HT1080 (cell line): ENCODE results near the gene PRSS53. TPM values are rescaled to one million over a fixed set of nuclear protein-coding genes. Genes with fewer than 3 reads are reported as not detected.

Source experiments
- DNase-seq: peaks from one replicate; pipeline ENCODE4 v3.0.0-alpha.2; 2015; ENCODE audit warnings: low read depth
- total RNA-seq: library from RNA; depleted of rRNA; stranded (reverse); fragments of >200 nt; shearing (Covaris generic); gene quantifications from 2 replicates; pipeline ENCODE4 v1.2.3, GENCODE V29; 2014

The PRSS53 gene
- total RNA-seq, 1 experiment from 2014 or later = 0.72 TPM

DNA sequence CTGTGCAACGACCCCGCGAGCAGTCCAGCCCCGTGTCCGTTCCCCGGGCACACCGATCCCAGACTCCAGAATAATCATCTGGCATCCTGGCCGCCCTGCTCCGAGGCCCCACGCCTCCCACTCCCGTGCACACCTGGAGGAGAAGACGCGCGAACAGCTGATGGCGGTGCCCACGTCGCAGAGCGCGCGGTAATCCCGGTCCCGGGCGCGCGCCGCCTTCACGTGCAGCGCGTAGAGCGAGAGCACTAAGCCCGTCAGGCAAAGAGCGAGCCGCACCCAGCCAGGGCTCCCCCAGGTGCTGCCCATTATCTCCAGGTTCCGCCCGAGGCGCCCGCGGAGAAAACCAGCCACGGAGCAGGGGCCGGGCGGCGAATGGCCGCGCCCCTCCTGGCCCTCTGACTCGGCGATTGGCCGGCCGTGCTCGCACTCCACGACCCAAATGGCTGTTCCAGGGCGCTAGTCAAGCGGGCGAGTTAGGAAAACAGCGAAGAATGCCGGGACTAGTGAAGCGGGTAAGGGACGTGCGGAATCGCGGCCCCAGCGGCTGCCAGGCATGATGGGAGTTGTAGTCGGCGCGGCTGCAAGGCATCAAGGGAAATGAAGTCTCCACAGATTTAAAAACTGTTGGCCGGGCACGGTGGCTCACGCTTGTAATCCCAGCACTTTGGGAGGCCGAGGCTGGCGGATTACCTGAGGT is 5.8 kb upstream of the PRSS53 start, which contains the start of gene VKORC1:
VKORC1 (minus strand) TSS at position 374 of the 697 bp plus-strand sequence; CDS start at position 306, 68 bp downstream.
- DNase-seq = peak; percentile 98

DNA sequence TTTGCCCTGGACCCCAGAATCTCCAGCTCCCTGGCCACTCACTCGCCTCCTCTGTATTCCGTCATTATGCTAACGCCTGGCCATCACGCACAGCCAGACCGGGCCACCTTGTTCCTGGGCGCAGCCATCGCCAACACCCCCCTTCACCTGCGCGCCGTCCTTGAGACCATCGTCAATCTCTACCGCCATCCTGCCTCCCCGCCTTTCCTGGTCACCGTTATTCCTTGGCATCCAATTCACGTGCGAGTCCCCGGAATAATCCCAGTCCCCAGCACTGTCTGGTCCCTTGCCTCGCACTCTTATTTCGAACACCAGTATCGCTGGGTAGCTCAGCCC is 5.3 kb upstream of the PRSS53 start:
- DNase-seq = no peak

DNA sequence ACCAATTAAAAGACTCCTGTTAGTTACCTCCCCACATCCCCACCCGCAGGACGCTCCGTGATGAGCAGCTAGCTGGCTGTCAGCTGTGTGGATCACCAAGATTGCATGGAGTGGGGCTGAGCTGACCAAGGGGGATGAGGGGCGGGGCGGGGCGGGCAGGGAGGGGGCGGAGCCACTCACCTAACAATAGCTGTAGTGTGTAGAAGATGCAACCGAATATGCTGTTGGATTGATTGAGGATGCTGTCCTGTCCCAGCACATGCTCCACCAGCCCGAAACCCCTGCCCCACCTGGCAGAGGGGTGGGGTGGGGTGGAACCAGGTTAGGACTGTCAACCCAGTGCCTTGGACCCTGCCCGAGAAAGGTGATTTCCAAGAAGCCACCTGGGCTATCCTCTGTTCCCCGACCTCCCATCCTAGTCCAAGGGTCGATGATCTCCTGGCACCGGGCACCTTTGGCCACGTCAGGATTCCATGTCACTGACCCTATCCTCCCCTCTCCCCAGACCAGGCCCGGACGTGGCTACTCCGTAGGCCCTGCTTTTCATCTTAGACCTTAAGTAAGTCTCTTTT is 4.5 kb upstream of the PRSS53 start:
- DNase-seq = no peak

DNA sequence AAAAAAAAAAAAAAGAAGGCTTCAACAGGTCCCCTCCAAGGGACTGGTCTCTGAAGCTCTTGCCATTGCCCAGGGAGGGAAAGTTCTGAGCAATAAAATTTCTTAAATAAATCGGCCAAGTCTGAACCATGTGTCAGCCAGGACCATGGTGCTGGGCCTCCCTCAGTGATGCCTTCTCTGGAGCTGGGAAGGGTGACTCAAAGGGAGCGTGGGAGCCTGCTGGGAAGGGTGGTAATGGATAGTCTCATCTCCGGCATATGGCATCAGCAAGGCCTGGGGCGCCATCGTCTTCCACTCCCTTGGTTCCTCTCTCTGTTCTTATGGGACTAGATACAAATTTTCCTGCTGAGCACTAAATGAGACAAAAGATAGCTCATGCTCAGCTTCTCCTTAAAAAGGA is 3.6 kb upstream of the PRSS53 start:
- DNase-seq = no peak

DNA sequence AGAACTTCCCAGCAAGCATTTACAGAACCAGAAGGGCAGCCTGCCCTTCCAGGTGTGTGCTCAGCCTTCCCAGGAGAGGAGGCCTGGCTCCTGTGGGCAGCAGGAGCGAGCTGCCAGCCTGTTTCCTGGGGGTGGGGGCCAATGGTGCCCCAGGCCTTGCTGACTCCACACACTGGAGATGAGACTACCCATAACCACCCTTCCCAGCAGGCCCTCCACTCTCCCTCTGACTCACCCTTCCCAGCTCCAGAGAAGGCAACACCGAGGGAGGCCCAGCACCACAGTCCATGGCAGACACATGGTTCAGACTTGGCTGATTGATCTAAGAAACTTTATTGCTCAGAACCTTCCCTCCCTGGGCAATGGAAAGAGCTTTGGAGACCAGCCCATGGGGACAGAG is 1.8 kb upstream of the PRSS53 start:
- peak; percentile 65 for DNase-seq

DNA sequence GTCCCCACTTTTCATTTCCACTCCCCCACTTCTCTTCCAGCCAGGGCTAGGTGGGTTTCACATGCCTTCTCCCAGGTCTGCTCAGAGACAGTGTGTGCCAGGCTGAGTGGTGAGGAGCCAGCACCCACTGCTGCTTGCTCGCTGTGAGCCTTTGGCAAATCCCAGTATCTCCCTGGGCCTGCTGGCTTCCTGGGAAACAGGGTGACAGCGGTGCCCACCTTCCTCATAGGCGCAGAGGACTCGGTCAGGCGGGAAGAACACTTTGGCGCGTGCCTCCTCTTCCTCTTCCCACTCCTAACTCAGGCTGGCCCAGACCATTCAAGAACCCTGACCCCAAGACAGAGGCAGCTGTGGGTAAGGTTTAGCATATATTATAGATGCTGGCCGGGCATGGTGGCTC is 456 bp upstream of the PRSS53 start:
- DNase-seq = no peak

DNA sequence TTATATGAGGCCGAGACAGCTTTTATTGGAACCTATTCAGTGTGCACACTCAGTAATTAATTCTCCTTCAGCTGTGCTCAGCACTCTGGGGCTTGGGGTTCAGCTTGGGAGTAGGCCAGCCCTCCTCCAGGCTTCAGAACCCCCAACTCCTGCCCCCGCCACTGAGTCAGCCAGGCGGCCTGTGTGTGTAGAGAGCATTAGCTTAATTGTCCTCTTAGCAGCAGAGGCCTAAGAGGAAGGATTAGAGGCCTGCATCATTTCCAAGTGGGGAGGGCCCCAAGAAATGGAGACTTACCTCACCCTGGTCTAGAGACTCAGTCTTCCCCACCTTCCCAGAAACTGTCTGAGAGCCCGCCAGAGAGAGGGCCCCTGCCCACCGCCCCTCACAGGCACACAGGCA is 772 bp downstream of the PRSS53 start:
- DNase-seq = no peak

DNA sequence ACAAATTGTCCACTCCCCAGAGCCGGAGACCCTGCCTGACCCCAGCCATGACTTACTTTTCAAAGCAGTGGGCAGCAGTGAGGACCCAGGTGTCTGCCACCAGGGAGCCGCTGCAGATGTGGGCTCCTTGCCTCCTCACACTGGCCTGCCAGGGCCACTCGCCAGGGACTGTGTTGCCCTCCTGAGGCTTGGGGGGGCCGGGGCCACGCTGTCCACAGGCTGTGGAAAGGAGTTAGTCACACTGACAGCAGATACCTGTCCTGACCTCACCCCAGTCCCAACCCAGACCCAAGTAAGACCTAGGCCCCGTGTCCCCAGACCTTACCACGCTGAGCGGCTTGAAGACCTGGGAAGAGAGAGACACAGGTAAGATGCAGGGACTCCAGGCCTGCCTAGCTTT is 1.3 kb downstream of the PRSS53 start:
- DNase-seq = no peak

DNA sequence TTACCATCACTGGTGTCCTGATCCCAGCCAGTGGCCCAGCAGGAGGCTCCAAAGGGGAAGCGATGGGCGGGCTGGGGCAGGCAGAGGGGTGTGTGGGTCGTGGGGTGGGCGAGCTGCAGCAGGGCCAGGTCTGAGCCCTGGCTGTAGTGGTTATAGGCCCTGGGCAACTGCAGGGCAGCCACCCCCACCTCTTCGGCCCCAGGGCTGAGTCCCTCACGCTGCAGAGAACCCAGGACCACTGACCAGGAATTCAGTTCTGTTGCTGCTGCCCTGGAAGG is 2.2 kb downstream of the PRSS53 start:
- no peak for DNase-seq

DNA sequence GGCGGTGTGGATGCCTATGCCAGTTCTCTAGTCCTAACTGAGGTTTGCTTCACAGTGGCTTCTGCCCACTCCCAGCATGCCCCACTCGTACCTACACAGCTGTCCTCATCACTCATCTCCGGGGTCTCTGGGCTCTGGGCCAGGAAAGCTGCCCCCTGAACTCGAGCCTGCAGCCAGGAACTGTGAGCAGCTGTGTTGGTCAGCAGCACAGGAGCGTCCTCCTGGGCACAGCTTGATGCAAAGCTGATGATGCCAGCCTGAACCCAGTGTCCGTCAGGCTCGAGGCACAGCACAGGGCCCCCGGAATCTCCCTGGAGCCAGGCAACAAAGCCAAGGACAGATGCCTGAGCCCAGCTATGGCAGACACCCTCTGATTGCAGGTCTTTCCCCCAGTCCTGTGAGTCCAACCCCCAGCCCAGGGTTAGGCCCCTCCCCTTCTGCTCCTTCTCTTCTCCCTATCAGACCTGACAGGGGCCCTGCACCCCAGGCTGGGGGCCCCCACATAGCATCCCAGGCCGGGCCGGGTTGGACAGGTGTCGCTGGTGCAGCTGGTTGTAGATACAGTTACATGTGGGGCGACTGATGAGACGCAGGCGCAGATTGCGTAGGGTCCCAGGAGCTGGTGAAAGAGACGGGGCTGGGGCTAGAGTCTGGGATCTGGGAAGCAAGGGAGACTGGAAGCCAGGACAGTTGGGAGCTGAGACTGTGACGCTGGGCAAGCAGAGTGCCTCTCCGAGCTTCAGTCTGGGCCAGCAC is 2.7 kb downstream of the PRSS53 start:
- DNase-seq = no peak

DNA sequence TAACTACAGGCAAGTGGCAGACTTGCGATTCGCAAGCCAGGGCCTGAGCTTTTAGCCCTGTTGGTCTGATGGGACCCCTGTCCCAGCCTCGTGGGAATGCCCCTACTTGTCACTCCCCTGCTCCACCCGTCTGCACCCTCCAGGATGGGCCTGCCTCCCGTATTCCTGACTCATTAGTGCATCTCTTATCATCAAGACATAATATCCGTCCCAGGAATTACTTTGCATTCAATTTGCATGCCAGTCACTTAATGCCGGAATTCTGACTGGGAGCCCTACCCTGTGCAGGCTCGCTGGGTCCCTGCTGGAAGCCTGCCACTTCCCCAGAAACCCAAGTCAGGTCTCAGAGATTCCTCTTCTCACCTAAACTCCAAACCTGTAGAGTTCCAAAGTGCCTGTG is 3.3 kb downstream of the PRSS53 start:
- no peak for DNase-seq

DNA sequence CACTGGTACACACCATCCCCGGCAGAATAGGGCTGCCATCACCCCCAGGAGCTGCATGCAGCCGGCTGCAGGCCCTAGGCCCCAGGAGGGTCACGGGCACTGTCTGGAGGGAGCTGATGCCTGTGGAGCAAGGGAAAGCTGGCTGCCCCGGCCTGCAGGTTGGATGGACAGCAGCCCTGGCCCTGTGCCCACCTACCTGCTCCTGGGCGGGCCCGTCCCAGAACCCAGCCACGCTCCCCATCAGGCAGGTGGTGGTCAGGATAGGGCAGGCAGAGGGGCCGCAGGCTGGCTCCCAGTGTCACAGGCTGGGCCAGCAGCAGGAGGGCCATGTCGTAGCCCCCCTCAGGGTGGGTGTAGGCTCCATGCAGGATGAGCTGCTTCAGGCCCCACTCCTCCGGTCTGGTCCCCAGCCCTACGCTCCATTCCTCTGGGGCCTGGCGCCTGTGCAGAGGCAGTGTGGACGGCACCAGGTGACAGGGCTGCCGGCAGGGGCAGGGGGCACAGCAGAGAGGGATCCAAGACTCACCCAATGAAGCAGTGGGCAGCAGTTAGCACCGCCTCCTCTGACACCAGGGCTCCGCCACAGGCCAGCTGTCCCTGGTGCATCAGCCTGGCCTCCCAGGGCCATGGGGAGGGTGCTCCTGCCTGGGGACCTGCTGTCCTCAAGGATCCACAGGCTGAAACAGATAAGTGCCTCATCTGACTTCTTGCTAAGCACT is 4.0 kb downstream of the PRSS53 start:
- DNase-seq = no peak

DNA sequence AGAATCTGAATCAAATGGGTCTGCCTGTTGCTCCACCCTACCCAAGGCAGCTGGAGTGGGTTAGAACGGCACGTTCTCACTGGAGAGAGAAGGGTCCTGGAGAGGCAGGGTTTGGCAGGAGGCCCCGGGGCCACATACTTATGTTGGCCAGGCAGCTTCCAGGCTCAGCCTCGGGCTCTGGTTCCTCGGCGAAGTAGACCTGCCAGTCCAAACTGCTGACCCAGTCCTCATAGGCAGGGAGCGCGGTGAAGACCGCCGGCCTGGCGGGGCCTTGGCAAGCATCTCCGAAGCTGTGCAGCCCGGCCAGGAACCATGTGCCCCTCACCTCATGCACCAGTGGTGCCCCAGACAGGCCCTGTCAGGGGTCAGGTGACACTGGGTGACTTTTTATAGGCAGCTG is 4.8 kb downstream of the PRSS53 start:
- no peak for DNase-seq

DNA sequence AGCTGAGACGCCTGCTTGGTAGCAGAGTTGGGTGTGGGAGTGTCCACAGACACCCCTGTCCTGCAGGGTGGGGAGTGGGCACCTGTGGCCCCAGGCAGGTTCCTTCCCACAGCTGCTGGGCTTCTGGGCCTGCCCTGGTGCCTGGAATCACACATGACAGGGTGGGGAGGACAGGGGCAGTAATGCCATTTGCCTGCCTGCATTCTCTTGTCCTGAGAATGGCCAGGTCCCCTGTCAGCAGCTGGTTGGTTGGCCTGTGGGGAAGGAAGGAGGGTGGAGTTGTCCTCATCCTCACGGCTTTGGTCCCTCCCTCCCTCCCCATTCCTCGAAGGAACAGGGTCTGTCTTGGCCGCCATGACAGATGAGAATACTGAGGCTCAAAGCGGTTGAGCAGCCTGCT is 5.2 kb downstream of the PRSS53 start:
- no peak for DNase-seq

DNA sequence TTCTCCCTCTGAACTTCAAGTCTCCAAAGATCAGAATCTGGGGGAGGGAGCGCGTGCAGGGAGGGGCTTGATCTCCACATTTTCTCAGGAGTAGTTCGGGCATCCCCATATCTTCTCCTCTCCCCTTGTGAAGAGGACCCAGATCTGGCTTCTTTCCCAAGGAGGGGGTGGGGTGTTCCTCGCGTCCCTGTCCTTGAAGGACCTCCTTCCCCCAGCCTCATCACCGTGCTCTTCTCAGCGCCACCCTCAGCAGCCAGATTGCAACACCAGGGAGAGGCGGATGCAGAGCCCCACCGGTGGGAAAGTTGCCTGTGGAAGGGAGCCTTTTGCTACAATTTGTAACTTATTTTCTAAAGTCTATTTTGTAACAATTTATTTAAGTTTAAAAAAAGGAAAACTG is 5.7 kb downstream of the PRSS53 start:
- no peak for DNase-seq

DNA sequence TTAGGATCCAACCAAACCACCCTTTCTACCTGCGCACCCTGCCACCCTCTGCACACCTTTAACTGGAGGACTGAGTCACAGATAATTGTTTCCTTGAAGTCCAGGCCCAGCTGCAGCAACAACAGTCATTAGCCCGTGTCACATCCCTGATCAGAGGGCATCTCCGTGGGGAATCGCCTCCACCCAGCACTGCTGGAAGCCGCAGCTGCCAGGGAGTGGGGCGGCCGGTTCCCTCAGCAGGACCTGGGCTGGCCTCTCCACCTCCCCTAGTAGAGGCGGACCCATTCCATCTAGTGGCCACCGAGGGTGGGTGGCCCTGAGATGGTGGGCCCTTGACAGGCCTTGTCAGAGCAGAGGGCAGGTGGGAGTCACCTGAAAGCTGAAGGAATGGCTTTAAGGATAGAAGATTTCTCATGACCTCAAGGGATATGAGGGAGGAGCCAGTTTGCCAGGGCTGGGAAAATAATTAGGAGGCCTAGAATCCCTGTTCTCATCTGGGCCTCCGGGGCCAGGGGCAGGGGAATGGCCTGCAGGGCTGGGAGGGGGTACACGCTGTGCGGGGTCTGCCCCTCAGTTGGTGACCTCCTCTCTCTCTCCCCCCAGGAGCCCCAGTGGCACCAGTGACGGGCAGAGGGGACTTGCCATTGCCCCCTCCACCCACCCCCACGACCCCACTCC is 6.2 kb downstream of the PRSS53 start:
- no peak for DNase-seq

DNA sequence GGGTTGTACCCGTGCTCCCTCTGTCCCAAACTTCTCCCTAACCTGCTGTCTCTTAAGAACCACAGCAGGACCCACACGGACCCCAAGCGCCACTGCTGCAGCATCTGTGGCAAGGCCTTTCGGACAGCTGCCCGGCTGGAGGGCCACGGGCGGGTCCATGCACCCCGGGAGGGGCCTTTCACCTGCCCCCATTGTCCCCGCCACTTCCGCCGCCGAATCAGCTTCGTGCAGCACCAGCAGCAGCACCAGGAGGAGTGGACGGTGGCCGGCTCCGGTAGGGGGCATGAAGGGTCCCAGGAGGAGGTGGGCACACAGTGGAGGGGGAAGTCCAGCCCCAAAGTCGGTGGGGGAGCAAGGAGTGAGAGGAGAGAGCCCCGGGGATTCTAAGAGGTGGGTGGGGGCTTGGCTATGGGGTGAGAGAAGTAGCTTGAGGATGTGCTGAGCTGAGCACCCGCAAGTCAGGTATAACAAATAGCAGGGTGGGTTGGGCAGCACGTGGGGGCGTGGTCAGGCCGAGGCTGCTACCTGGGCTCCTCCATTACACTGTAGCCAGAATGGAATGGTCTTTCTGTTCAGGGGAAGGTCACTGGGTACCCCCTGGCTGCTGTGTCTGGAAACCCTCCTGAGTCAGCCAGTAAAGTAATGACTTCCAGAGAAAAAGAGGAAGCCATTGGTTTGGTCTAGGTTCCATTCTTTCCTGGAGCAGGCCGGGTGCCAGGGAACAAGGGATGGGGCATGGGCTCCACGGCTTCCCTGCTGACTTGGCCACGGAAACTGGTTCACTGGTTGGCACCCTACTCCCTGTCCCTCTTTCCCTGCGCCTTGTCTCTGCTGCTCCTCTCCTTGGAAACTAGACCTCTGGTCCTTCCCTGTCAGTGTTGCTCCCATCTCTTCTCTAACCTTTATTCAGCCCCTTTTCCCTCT is 7.1 kb downstream of the PRSS53 start:
- DNase-seq = no peak

DNA sequence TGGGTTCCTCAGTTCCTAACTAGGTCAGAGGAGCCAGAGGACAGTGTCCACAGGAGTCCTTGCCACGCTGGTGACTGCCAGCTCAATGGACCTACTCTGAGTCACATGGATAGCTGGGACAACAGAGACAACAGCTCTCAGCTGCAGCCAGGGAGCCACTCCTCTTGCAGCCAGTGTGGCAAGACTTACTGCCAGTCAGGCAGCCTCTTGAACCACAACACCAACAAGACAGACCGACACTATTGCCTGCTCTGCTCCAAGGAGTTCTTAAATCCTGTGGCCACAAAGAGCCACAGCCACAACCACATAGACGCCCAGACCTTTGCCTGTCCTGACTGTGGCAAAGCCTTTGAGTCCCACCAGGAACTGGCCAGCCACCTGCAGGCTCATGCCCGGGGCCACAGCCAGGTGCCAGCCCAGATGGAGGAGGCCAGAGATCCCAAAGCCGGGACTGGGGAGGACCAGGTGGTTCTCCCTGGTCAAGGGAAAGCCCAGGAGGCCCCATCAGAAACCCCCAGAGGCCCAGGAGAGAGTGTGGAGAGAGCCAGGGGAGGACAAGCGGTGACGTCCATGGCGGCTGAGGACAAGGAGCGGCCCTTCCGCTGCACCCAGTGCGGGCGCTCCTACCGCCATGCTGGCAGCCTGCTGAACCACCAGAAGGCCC is 7.9 kb downstream of the PRSS53 start:
- DNase-seq = no peak

DNA sequence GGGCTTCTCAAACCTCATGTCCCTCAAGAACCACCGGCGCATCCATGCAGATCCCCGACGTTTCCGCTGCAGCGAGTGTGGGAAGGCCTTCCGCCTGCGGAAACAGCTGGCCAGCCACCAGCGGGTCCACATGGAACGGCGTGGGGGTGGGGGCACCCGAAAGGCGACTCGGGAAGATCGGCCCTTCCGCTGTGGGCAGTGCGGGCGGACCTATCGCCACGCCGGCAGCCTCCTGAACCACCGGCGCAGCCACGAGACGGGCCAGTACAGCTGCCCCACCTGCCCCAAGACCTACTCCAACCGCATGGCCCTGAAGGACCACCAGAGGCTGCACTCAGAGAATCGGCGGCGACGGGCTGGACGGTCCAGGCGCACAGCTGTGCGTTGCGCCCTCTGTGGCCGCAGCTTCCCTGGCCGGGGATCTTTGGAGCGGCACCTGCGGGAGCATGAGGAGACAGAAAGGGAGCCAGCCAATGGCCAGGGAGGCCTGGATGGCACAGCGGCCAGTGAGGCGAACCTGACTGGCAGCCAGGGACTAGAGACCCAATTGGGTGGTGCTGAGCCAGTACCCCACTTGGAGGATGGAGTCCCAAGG is 8.6 kb downstream of the PRSS53 start:
- no peak for DNase-seq
